GM12891 (cell line): ENCODE data around the gene DARS1.

Source experiments
- POLR2A ChIP-seq: IDR thresholded peaks from 2 replicates; pipeline ENCODE4 v1.6.1; 2011; ENCODE audit warnings: low read depth, low read length, control low read depth
- TAF1 ChIP-seq: IDR thresholded peaks from 2 replicates; pipeline ENCODE4 v1.6.1; 2011; ENCODE audit warnings: low read depth, low read length, control low read depth

- TF ChIP-seq POLR2A (no peak), TAF1 (no peak)
Measured at GRCh38 chr2:135994281-135994680, 8.9 kb upstream of the DARS1 start.
